Stimulated activated CD4-positive, alpha-beta T cell treated with anti-CD3 and anti-CD28 coated beads, Interleukin-4, amount 100 ng/mL, for 4 hours (primary cell): Measurements from ENCODE around the gene HIVEP1.
A peak's percentile ranks its signal among the peaks of the same experiment; 100 is the strongest.

Experiments
- DNase-seq, 2 experiments: peaks; one replicate each; pipeline ENCODE4 v3.0.0-alpha.2; 2020

Gene HIVEP1

GRCh38 chr6:11996751-11997150, 15.4 kb upstream of the HIVEP1 start:
- DNase-seq, result no peak

- DNase-seq, result no peak
Observed at GRCh38 chr6:11999246-11999645, 12.9 kb upstream of the HIVEP1 start.

GRCh38 chr6:12000174-12000573, 11.9 kb upstream of the HIVEP1 start:
- DNase-seq, result no peak

GRCh38 chr6:12001004-12001705, 11.0 kb upstream of the HIVEP1 start:
- no peak for DNase-seq

- no peak for DNase-seq
Observed at GRCh38 chr6:12001706-12002435, 10.2 kb upstream of the HIVEP1 start.

- no peak for DNase-seq
Observed at GRCh38 chr6:12007473-12007872, 4.6 kb upstream of the HIVEP1 start.

- no peak for DNase-seq
Observed at GRCh38 chr6:12007887-12008286, 4.2 kb upstream of the HIVEP1 start.

GRCh38 chr6:12008366-12009179, 3.5 kb upstream of the HIVEP1 start:
- DNase-seq, result peak; percentile 72 to 85

GRCh38 chr6:12009180-12009685, 2.9 kb upstream of the HIVEP1 start:
- no peak for DNase-seq

- DNase-seq, result no peak
Observed at GRCh38 chr6:12009876-12010634, 2.1 kb upstream of the HIVEP1 start.

- DNase-seq, result peak in 1 of 2 experiments; percentile 35
Observed at GRCh38 chr6:12010635-12011275, 1.4 kb upstream of the HIVEP1 start.

- peak; percentile 93 to 96 for DNase-seq
Observed at GRCh38 chr6:12011276-12012037, 655 bp upstream of the HIVEP1 start.

- DNase-seq, result peak; percentile 64 to 76
Observed at GRCh38 chr6:12012558-12013306, 620 bp downstream of the HIVEP1 start.

GRCh38 chr6:12013307-12013719, 1.2 kb downstream of the HIVEP1 start:
- no peak for DNase-seq

GRCh38 chr6:12014027-12014872, 2.1 kb downstream of the HIVEP1 start:
- no peak for DNase-seq

- DNase-seq, result no peak
Observed at GRCh38 chr6:12014873-12015149, 2.7 kb downstream of the HIVEP1 start.

GRCh38 chr6:12017263-12017662, 5.2 kb downstream of the HIVEP1 start:
- DNase-seq, result no peak

GRCh38 chr6:12017876-12018401, 5.8 kb downstream of the HIVEP1 start:
- DNase-seq, result no peak

- no peak for DNase-seq
Observed at GRCh38 chr6:12020187-12020791, 8.2 kb downstream of the HIVEP1 start.
